Measurements from ENCODE around the gene CCL3.
A peak's percentile ranks its signal among the peaks of the same experiment; 100 is the strongest.
"Not testable (repeated sequence)": the region's sequence is repeated elsewhere in the genome, so short reads cannot be mapped to it uniquely, and the experiment has no call there.

CCL3 gene

DNA sequence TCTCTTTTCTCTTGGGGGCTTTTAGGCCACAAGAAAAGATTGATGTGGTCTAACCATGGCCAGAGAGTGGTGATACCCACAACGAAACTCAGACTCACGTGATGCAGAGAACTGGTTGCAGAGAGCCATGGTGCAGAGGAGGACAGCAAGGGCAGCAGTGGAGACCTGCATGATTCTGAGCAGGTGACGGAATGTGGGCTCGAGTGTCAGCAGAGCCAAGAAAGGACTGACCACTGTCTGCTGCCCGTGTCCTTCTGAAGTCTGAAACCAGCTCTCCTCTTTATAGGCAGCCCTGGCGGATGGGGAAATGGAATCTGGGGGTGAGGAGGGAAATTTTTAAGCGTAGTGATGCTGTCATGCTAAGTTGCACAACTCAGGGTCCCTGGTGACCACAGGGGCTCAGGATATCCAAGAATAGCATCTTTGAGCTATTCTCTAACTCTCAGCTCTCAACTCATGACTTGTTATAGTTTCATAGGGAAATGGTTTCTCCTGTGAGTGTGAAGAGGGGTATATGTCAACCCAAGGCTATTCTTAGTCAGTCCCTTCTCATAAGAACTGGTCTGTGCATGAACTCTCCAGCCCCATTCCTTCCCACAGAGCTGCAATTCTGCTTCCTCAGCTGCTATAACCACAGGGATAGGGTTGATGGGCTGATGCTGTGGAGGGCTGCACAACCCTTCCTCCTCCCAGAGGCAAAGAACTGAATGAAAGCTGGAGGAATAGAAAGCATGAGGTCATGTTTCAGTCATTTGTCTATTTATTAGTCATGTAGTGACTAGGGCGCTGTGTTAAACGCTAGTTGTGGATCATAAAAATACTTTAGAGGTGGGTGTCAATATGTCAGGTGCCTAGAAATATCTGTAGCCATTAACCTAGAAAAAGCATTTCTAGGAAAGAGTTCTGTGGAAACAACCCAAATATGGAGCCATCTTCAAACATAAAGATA, at the start of gene CCL3:
TSS of gene CCL3 (minus strand) at position 256 of the 949 bp plus-strand sequence. CDS start at position 171, 85 bp downstream.
- peak; percentile 46 for DNase-seq

- DNase-seq = no peak
These were observed 46.5 kb upstream of the CCL3 start for GRCh38 chr17:36136439-36136838.

DNA sequence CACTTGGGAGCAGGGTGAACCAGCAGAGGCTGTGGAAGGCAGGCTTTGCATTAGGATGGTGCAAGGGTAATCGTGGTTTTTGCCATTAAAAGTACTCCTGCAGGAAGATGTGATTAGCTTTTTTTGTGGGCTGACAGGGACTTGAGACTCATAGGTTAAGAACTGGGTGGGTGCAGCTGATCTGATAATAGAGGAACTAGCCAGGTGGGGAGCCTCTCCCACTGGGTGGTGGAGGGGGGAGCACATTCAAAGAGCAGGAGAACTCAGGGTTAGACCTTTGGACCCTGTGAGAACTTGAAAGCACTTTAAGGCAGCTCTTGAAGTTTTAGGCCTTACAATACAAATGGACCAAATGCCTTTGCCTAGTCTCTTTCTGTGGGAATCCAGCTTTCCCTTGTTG, 46.1 kb upstream of the CCL3 start:
- no peak for DNase-seq

DNA sequence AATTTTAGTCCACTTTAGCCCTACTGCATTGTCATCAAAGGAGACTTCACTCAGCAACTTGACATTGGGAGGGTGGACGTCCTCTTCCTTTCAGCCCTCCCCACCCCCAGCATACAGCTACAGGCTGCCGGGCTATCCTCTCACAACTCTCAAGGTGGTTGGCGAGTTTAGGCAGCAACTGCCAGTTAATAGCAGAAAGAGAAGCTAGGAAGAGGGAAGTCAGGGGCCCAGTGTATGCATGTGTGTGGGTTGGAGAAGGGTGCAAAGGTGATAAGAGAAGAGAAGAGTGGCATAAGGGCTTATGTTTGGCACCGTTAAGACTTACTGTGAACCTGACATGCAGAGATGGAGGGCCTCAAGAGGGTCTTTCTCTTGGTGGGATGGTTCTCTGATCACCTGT, 45.5 kb upstream of the CCL3 start:
- no peak for DNase-seq

DNA sequence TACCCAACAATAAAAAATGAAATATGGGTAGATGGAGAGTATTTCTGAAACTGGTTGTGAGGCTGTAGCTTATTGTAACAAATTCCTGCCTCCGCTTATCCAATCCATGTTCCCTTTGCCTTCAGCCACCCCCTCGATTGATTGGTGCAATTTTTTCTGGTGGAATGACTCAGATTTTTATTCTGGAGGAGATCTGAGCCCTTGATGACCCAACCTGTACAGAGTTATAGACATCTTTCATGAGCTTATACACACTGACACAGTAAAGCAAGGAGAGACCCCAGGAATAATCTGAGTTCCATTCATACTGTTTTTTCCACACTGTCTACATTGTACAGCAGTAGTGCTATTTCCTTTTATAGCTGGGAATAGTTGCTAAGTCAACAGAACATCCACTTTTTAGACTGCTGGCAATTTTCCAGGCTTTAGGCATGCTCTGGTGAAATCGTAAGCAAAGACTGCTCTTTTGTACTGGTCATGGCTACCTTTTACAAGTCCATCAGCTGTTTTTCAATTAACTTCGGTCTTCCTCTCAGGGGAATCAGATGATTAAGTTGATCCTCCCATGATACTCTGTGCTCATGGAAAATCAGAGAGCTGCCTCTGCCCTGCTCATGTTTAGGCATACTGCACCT, 43.8 kb upstream of the CCL3 start:
- DNase-seq = no peak

DNA sequence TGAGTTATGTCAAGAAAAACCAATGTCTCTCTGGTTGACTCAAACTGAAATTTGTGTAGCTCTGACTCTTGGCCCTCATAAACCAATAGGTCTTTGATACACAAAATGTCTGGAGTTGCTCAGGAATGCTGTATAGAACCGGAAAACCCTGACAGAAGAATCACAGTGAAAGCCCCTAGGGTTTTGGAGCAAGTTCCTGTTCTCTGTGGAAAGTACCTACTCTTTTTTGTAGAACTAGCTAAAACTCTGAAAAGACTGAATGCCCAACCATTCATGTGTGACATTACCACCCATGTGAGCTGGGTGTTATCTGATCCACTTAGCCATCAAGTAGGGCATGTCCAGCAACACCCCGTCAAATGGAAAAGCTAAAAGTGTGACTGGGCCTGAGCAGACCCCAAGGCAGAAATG, 42.5 kb upstream of the CCL3 start:
- DNase-seq = no peak

DNA sequence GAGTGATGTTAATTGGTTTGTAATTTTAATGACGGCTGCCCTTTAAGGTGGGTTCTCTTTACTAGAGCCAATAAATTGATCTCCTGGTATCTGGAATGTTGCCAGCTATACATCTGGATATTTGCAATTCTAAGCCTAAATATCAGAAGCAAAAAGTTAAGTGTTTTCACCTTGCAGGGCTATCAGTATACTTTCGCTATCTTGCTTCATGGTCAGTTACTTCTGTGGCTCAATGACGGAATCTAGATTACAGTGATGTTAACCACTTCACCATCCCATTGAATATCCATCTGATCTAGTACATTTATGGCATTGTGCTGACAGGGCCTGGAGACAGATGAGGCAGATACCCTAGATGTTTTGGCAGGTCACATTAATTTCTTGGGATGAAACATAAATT, 42.0 kb upstream of the CCL3 start:
- no peak for DNase-seq

- DNase-seq = no peak
These were observed 41.5 kb upstream of the CCL3 start for GRCh38 chr17:36131421-36131820.

- DNase-seq = no peak
These were observed 40.4 kb upstream of the CCL3 start for GRCh38 chr17:36130346-36130745.

- no peak for DNase-seq
These were observed 39.7 kb upstream of the CCL3 start for GRCh38 chr17:36129616-36130015.

GRCh38 chr17:36128411-36128978, 38.6 kb upstream of the CCL3 start:
- DNase-seq = no peak

GRCh38 chr17:36127911-36128310, 38.0 kb upstream of the CCL3 start:
- DNase-seq = no peak

GRCh38 chr17:36127199-36127893, 37.4 kb upstream of the CCL3 start:
- DNase-seq = no peak

- no peak for DNase-seq
These were observed 35.2 kb upstream of the CCL3 start for GRCh38 chr17:36124879-36125824.

- DNase-seq = no peak
These were observed 33.5 kb upstream of the CCL3 start for GRCh38 chr17:36123431-36123830.

DNA sequence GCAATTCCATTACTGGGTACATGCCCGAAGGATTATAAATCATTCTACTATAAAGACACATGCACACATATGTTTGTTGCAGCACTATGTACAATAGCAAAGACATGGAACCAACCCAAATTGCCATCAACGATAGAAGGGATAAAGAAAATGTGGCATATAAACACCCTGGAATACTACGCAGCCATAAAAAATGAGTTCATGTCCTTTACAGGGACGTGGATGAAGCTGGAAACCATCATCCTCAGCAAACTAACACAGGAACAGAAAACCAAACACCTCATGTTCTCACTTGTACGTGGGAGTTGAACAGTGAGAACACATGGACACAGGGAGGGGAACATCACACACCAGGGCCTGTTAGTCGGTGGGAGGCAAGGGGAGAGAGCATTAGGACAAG, 31.2 kb upstream of the CCL3 start:
- DNase-seq = not testable (repeated sequence)

- DNase-seq = no peak
These were observed 30.3 kb upstream of the CCL3 start for GRCh38 chr17:36120221-36120620.

- no peak for DNase-seq
These were observed 28.8 kb upstream of the CCL3 start for GRCh38 chr17:36118477-36119353.

DNA sequence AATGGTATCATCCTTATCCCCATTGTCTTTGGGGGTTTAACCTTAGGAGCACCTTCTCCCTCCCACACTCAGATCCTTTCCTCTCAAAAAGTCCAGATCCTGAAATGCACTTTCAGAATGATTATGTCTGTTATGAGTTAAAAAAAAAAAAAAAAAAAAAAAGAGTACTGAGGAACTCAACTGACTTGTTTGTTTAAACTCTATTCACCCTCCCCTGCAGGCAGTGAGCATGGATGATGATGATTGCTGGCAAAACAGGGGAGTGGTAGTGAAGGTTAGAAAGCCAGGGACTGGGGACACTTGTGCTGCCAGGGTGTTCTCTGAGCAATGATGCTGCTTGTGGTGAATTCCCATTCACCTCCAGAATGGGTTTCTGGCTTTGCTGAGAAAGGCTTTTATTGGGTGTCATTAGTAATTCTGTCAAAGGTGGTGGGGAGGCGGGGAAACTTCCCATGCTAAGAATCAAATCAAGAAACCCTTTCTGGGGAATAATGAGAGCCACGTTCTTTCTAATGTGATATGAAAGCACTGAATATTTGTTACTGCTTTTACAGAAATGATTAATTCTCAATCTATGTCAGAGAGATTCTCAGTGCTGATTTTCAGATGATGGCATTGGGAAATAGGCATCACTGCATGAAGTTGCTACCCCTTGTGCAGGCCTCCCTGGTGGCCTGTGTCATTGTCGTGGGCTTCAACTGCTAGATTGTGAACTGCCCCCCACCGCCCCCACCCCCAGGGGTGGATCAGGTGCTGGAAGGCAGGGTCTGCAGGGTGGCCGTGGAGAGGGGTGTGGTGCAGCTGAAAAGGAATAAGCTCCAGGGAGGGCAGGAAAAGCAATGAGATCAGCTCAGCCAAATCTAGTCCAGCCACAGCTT, 27.8 kb upstream of the CCL3 start:
- no peak for DNase-seq

DNA sequence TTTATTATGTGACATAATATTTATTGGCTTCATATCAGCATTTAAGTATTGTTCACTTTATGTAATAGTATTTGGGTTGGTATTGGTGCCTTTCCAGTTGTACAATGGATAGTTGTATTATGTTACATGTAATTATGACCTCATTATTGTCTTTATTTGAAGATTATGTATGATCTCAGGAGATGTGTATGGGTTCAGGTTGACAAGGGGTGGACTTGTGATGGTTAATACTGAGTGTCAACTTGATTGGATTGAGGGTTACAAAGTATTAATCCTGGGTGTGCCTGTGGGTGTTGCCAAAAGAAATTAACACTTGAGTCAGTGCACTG, 25.7 kb upstream of the CCL3 start:
- DNase-seq = not testable (repeated sequence)
